ENCODE data around the gene UBL3. TPM values are rescaled to one million over a fixed set of nuclear protein-coding genes. Genes with fewer than 3 reads are reported as not detected.

The UBL3 gene
- total RNA-seq, 1 experiment from 2014 or later: 12.0 TPM

DNA sequence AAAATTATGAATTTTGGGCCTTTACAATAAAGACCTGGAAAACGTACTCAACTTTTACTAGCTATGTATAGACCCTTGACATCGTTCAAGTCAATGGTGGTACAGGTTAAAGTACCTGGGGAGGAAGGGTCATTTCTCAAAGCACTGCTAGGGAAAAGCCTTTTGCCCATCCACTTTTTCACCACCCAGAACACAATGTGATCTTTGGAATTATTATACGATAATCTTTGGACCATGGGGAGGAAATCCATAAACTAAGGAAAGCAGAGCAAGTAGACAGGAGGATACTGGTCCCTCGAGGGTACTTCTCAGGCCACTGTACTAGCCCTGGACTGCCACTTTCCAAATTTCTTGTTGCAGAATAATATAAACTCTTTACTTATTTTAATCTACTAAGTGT lies 39.5 kb downstream of the UBL3 start:
- CTCF ChIA-PET: no interaction called here
- BruUV-seq (replicated peaks): no TSS peak
- Histone ChIP-seq H3K27me3 (replicated peaks; ENCODE audit: insufficient read depth, low read depth, low read length, poor library complexity) (no peaks in the 10 kb centered on the region), H3K4me3 (ENCODE audit: low read depth, low read length, poor library complexity, severe bottlenecking) (no peak overlapping the region), H3K36me3 (ENCODE audit: insufficient read depth, low read length, poor library complexity, severe bottlenecking) (no peaks in the 10 kb centered on the region), H3K9me3 (ENCODE audit: low read depth, low read length, poor library complexity, severe bottlenecking) (no peaks in the 10 kb centered on the region), H3K27ac (ENCODE audit: low read depth, low read length, poor library complexity, severe bottlenecking) (no peak overlapping the region), H3K4me1 (ENCODE audit: insufficient read depth, low read length, poor library complexity, severe bottlenecking) (no peaks in the 10 kb centered on the region)
- no peak for DNase-seq (ENCODE audit: low spot score)
- POLR2A ChIA-PET (ENCODE audit: low non-redundant PET): no interaction called here
- intact Hi-C loops (cut with micrococcal nuclease; ENCODE audit: unreplicated experiment): no loop called here
- no peak for TF ChIP-seq EZH2 (IDR thresholded peaks at IDR 0.05; ENCODE audit: borderline replicate concordance, low read depth, low read length, poor library complexity, severe bottlenecking)
- TF ChIP-seq, protein P1, sequence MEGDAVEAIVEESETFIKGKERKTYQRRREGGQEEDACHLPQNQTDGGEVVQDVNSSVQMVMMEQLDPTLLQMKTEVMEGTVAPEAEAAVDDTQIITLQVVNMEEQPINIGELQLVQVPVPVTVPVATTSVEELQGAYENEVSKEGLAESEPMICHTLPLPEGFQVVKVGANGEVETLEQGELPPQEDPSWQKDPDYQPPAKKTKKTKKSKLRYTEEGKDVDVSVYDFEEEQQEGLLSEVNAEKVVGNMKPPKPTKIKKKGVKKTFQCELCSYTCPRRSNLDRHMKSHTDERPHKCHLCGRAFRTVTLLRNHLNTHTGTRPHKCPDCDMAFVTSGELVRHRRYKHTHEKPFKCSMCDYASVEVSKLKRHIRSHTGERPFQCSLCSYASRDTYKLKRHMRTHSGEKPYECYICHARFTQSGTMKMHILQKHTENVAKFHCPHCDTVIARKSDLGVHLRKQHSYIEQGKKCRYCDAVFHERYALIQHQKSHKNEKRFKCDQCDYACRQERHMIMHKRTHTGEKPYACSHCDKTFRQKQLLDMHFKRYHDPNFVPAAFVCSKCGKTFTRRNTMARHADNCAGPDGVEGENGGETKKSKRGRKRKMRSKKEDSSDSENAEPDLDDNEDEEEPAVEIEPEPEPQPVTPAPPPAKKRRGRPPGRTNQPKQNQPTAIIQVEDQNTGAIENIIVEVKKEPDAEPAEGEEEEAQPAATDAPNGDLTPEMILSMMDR (conservative IDR thresholded peaks at IDR 0.05; ENCODE audit: low read depth, low read length): no peak

DNA sequence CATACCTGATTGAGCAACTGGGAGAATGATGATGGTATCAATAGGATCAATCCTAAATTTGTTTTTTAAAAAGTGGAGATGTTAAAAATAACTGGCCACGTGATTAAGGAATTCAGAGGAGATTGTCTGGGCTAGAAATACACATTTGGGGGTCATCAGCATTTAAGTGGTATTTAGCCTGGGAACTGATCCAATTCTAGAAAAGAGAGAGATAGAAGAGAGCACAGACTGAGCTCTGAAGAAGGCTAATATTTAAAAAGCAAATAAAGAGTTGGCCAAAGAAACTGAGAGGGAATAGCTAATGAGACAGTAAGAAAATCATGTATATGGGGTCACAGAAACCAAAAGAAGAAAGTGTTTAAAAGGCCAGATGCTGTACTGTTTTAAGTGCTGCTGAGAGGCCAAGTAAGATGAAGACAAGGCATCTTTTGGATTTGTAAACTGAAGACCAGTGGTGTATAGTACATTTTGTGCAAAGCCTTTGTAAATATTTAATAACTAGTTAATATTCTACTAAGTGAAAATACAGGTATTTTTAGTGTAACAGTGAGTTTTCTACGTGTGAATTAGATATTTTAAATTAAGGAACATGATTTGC lies 40.2 kb downstream of the UBL3 start:
- no peaks in the 10 kb centered on the region for H3K36me3 ChIP-seq (ENCODE audit: insufficient read depth, low read length, poor library complexity, severe bottlenecking)
- intact Hi-C loops (cut with micrococcal nuclease; ENCODE audit: unreplicated experiment): no loop called here
- H3K27ac ChIP-seq (ENCODE audit: low read depth, low read length, poor library complexity, severe bottlenecking): no peak overlapping the region
- no peak overlapping the region for H3K4me3 ChIP-seq (ENCODE audit: low read depth, low read length, poor library complexity, severe bottlenecking)
- no peaks in the 10 kb centered on the region for H3K9me3 ChIP-seq (ENCODE audit: low read depth, low read length, poor library complexity, severe bottlenecking)
- no peak for TF ChIP-seq EZH2 (IDR thresholded peaks at IDR 0.05; ENCODE audit: borderline replicate concordance, low read depth, low read length, poor library complexity, severe bottlenecking)
- TF ChIP-seq, protein P1 (conservative IDR thresholded peaks at IDR 0.05; ENCODE audit: low read depth, low read length): no peak
- no peaks in the 10 kb centered on the region for H3K4me1 ChIP-seq (ENCODE audit: insufficient read depth, low read length, poor library complexity, severe bottlenecking)
- no peak for DNase-seq (ENCODE audit: low spot score)
- BruUV-seq (replicated peaks): no TSS peak
- POLR2A ChIA-PET (ENCODE audit: low non-redundant PET): no interaction called here
- CTCF ChIA-PET: no interaction called here
- H3K27me3 ChIP-seq (replicated peaks; ENCODE audit: insufficient read depth, low read depth, low read length, poor library complexity): no peaks in the 10 kb centered on the region

DNA sequence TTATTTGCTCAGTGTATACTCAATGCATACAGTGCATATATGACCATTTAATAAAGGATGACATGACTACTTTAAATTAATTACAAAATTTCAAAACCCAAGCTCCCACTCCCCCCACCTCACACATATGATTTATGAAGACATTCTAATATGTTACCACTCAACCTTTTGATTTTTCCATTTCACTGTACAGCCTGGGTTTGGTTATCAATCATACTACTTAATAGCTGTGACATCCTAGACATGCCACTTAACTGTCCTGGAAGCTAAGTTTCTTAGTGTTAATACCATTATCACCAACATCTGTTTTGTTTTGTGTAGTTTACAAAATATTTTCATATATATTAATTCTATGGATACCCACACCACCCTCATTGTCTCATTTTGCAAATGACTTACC lies 42.2 kb downstream of the UBL3 start:
- H3K27ac ChIP-seq (ENCODE audit: low read depth, low read length, poor library complexity, severe bottlenecking): no peak overlapping the region
- POLR2A ChIA-PET (ENCODE audit: low non-redundant PET): no interaction called here
- no peak for TF ChIP-seq EZH2 (IDR thresholded peaks at IDR 0.05; ENCODE audit: borderline replicate concordance, low read depth, low read length, poor library complexity, severe bottlenecking)
- TF ChIP-seq, protein P1 (conservative IDR thresholded peaks at IDR 0.05; ENCODE audit: low read depth, low read length): no peak
- DNase-seq (ENCODE audit: low spot score): no peak
- no peak overlapping the region for H3K4me3 ChIP-seq (ENCODE audit: low read depth, low read length, poor library complexity, severe bottlenecking)
- CTCF ChIA-PET: no interaction called here
- intact Hi-C loops (cut with micrococcal nuclease; ENCODE audit: unreplicated experiment): no loop called here
- BruUV-seq (replicated peaks): no TSS peak
- no peaks in the 10 kb centered on the region for H3K4me1 ChIP-seq (ENCODE audit: insufficient read depth, low read length, poor library complexity, severe bottlenecking)
- no peaks in the 10 kb centered on the region for H3K9me3 ChIP-seq (ENCODE audit: low read depth, low read length, poor library complexity, severe bottlenecking)
- H3K27me3 ChIP-seq (replicated peaks; ENCODE audit: insufficient read depth, low read depth, low read length, poor library complexity): no peaks in the 10 kb centered on the region
- H3K36me3 ChIP-seq (ENCODE audit: insufficient read depth, low read length, poor library complexity, severe bottlenecking): no peaks in the 10 kb centered on the region

Measured in A673 (cell line).